WI38 (cell line): ENCODE data around the gene LYG2.

Experiments
- H3K4me3 ChIP-seq: 2 replicates; pipeline ENCODE4 v1.5.1; 2011; ENCODE audit warnings: low read depth, mild to moderate bottlenecking, control low read depth, low read length
- CTCF ChIP-seq: IDR thresholded peaks from 2 replicates; pipeline ENCODE4 v1.5.1; 2012; ENCODE audit warnings: low read depth, mild to moderate bottlenecking, control low read depth, low read length

Gene LYG2

GRCh38 chr2:99275882-99276281, 20.4 kb upstream of the LYG2 start:
- no peak overlapping the region for H3K4me3 ChIP-seq
- TF ChIP-seq CTCF = no peak

- no peak overlapping the region for H3K4me3 ChIP-seq
- TF ChIP-seq CTCF = no peak
These were observed 5.8 kb upstream of the LYG2 start for GRCh38 chr2:99261242-99261641.

- TF ChIP-seq CTCF = no peak
- no peak overlapping the region for H3K4me3 ChIP-seq
These were observed 4.7 kb upstream of the LYG2 start for GRCh38 chr2:99260184-99260583.

- H3K4me3 ChIP-seq = no peak overlapping the region
- TF ChIP-seq CTCF = no peak
These were observed 4.0 kb upstream of the LYG2 start for GRCh38 chr2:99259465-99259864.

- no peak for TF ChIP-seq CTCF
- H3K4me3 ChIP-seq = no peak overlapping the region
These were observed 1.2 kb upstream of the LYG2 start for GRCh38 chr2:99256677-99257076.

GRCh38 chr2:99249951-99250350, 5.5 kb downstream of the LYG2 start:
- H3K4me3 ChIP-seq = no peak overlapping the region
- no peak for TF ChIP-seq CTCF

- no peak for TF ChIP-seq CTCF
- H3K4me3 ChIP-seq = no peak overlapping the region
These were observed 13.3 kb downstream of the LYG2 start for GRCh38 chr2:99242151-99242550.
